Stimulated activated naive CD4-positive, alpha-beta T cell treated with Interleukin-2 at 50 U/mL for 16 hours (primary cell): Measurements from ENCODE around the gene ZBTB38.

Experiments used
- DNase-seq: peaks from one replicate; lab custom pipeline; 2025; lab: John Stamatoyannopoulos, UW

Gene ZBTB38

GRCh38 chr3:141386611-141387111 lies 18.4 kb downstream of the ZBTB38 start:
- DNase-seq: no peak

- DNase-seq: no peak
Measured at GRCh38 chr3:141387516-141387915, 19.2 kb downstream of the ZBTB38 start.

DNA sequence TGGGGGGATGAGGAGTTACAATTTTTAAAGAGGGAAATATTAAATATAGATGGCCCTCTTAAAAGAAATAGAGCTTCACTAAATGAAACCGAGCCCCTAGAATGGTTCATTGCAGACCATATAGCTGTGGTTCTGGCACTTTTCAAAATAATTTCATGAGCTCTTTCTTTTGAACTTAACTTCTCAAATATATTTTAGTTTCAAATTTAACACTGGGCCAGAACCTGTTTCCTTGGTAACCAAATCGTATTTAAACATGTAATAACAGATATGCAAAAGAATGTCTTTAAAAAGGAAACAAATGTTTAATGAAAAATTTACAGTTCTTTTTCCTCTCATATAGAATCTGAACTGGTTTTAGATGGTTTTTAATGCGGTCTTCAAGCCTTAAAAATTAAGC lies 20.1 kb downstream of the ZBTB38 start:
- DNase-seq: no peak

GRCh38 chr3:141388823-141389621 lies 20.7 kb downstream of the ZBTB38 start:
- DNase-seq: no peak

DNA sequence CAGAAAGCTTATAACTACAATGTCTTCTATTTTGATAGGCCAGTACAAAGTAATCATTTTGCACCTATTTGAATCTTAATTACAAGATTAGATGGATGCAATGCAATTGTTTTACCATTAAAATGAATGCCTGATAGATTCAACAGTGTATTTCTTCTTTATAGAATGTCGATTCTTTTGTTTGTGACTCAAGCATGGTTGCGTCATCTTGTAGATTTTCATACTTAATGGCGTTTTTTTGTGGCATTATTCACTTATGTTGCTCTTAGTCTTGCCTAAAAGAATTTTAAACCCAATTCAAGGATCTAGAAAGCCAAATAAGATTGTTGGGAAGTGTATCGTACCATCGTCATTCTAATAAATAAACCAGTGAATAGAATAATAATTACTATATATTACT lies 21.4 kb downstream of the ZBTB38 start:
- DNase-seq: no peak

DNA sequence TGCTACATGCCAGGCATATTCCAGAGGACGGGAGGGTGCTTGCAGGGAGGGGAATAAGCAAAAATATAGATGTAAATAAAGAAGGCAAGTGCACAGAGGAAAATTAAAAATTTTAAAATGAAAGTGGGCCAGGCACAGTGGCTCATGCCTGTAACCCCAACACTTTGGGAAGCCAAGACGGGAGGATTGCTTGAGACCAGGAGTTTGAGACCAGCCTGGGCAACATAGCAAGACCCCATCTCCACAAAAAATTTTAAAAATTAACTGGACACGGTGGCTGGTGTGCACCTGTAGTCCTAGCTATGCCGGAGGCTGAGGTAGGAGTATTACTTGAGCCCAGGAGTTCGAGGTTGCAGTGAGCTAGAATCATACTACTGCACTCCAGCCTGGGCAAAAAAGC lies 22.4 kb downstream of the ZBTB38 start:
- DNase-seq: no peak

DNA sequence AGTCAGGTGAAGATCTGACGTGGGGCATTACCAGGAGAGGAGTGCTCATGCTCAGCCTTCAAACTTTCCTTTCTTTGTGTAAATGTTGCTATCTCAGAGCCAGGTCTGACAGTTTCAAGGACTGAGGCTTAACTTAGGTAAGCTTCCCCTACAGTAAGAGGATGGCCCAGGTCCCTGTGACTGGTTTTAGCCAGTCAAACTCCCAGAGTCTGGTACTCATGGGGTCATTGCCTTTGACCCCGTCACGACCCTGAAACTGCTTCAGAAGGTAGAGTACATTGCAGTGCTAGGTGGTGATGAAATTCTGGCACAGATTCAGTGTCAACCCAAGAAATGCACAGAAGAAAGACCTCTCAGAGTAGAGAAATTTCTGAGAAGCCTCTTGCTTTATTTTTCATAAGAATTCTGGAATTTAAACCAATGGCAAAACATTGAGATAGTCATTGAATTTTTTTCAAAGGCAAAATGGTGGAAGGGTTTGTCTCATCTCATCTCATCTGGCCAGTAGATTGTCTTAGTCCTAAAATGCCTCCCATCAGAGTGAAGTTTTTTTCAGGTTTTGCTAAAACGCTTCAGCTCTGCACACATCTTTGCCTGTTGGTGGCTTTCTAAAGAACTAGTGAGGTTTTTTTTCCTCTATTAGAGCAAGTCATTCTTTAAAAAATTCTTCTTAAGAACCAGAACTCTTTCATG lies 23.1 kb downstream of the ZBTB38 start:
- no peak for DNase-seq

- DNase-seq: no peak
Measured at GRCh38 chr3:141391991-141392316, 23.6 kb downstream of the ZBTB38 start.

- no peak for DNase-seq
Measured at GRCh38 chr3:141392416-141392815, 24.1 kb downstream of the ZBTB38 start.

- no peak for DNase-seq
Measured at GRCh38 chr3:141392897-141393734, 24.8 kb downstream of the ZBTB38 start.

- no peak for DNase-seq
Measured at GRCh38 chr3:141393735-141394076, 25.4 kb downstream of the ZBTB38 start.

DNA sequence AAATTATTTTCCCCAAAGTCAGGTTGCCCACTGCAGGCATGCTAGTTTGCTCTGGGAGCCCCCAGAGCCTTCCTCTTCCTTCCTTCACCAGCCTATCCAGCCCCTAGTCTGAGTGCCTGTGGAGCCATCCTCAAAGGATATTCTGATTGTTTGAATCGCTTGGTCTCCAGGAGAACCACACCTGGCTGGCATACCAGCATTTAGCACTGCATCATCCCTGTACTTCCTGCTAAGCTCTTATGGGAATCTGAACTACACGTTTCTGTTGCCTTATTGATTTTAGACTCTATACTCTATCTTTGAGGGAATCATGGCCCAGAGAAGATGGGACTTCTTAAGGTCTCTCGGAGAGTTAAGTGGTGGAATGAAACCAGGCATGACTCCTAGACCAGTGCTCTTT lies 26.3 kb downstream of the ZBTB38 start:
- DNase-seq: no peak

- no peak for DNase-seq
Measured at GRCh38 chr3:141395005-141395589, 26.8 kb downstream of the ZBTB38 start.

GRCh38 chr3:141397996-141398395 lies 29.7 kb downstream of the ZBTB38 start:
- DNase-seq: no peak

GRCh38 chr3:141399200-141399599 lies 30.9 kb downstream of the ZBTB38 start:
- no peak for DNase-seq

GRCh38 chr3:141400073-141400971 lies 32.0 kb downstream of the ZBTB38 start:
- DNase-seq: no peak

GRCh38 chr3:141401095-141401494 lies 32.8 kb downstream of the ZBTB38 start:
- no peak for DNase-seq

DNA sequence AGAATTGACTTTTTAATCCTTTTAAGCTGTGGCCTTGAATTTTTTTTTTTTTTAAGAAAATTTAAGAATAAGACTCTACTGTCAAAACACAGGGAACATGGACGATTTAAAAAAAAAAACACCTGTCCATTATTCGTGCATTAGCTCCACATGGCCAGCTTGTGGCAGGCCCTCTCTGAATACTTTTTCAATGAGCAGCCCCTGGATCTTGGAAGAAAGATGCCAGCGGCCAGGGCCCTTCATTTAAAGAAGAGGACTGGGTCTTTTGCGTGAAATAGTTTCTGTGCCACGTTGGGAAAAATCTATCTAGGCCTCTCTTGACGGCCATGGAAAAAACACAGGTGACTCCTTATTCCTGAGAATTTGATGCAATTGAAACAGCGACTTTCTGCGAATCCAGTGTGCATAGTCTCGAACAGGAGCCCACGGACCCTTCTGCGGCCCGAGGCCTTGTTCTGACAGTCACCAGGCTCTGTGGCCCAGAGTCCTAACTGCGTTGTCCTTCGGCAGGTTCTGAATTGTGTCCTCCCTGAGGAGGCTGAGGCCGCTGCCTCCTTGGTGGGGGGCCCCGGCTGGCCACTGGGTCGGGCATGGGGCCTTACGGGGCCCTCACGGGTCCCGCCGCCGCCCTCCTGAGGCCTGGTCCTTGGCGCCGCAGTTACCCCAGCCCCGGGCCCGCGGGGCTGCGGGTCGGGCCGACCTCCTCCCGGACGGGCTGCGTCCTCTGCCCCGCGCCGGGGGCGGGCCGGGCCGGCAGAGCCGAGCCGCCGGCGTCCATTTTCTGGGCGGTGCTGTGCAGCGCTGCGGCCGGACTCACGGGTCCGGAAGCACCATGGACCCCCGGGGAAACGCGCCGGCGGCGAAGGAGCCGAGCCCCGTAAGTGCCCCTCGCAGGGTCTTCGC lies 33.5 kb downstream of the ZBTB38 start:
- peak; percentile 50 for DNase-seq

- peak; percentile 46 for DNase-seq
Measured at GRCh38 chr3:141402476-141403171, 34.3 kb downstream of the ZBTB38 start.

DNA sequence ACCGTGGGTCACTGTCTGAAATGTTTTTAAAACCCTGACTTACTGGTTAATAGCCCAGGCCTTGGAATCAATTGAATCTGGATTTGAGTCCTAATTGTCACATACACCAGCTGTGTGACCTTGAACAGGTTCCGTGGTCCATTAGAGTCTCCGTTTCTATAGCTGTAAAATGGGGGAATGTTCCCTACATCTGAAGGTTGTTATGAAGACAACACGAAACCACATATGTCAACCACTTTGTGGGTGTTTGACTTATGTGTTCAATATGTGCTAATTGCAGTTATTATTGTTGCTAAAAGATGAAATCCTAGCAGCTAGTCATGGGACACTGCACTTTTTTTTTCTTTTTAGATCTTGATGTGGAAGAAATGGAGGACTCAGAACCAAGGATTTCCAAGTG lies 35.3 kb downstream of the ZBTB38 start:
- DNase-seq: no peak
